GM12801 (cell line): ENCODE data around the gene GDF2.

ENCODE experiments used
- TF ChIP-seq, protein P1 (sequence below): IDR thresholded peaks from one replicate; pipeline ENCODE4 v1.5.1; 2011; ENCODE audit warnings: control low read depth; ENCODE audit not compliant: insufficient read length; ENCODE audit errors: extremely low read depth

GDF2 gene

DNA sequence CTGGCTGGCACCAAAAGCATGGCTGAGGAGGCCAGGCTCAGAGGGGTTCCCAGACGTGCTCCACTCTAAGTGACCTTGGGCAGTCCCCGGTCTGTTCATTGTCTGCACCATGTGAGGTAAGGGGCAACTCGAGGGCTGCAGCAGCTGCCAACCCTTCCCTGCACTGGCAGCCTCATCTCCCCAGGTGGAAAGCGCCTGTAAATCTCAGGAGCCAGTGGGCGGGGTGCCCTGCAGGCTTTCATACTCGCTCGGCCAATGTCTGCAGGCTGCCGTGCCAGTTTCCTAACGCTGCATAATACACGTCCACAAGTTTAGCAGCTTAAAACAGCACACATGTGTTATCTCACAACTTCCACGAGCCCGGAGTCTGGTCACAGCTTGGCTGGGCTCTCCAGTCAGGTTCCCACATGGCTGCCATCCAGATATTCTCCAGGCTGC, 34.9 kb upstream of the GDF2 start:
- TF ChIP-seq, protein P1, sequence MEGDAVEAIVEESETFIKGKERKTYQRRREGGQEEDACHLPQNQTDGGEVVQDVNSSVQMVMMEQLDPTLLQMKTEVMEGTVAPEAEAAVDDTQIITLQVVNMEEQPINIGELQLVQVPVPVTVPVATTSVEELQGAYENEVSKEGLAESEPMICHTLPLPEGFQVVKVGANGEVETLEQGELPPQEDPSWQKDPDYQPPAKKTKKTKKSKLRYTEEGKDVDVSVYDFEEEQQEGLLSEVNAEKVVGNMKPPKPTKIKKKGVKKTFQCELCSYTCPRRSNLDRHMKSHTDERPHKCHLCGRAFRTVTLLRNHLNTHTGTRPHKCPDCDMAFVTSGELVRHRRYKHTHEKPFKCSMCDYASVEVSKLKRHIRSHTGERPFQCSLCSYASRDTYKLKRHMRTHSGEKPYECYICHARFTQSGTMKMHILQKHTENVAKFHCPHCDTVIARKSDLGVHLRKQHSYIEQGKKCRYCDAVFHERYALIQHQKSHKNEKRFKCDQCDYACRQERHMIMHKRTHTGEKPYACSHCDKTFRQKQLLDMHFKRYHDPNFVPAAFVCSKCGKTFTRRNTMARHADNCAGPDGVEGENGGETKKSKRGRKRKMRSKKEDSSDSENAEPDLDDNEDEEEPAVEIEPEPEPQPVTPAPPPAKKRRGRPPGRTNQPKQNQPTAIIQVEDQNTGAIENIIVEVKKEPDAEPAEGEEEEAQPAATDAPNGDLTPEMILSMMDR: no peak

DNA sequence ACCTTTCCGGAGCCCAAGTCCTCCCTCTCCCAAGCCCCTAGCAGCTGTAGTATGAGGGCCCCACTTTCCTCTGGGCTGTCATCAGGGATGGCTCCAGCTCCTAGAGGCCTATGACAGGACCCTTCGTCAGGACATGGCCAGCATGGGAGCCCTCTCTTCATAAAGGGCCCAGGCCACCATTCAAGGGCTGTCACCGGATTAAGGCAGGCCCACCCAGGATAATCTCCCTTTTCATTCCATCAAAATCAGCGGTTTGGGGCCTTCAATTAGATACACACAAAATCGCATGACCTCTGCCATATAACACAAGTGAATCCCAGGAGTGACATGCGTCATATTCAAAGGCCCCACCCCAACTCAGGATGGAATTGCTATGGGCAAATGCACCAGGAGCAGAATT, 34.4 kb upstream of the GDF2 start:
- TF ChIP-seq, protein P1: no peak

DNA sequence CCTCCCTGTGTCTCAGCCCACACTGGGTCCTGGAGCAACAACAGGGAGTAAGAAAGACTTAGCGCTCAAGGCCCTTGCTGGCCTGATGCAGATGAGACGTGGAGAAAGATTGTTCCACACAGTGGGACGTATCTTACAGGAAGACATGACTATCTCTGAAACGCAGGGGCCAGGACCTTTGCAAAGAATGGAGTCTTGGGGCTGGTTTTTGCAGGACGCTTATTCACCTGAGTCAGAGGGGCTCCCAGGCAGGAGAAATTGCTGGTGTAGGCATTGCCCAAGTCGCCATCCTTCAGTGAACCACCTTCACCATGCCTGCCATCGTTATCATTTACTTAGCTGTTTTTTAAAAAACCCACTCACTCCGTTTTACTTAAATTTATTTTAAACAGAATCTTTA, 34.0 kb upstream of the GDF2 start:
- TF ChIP-seq, protein P1: no peak

DNA sequence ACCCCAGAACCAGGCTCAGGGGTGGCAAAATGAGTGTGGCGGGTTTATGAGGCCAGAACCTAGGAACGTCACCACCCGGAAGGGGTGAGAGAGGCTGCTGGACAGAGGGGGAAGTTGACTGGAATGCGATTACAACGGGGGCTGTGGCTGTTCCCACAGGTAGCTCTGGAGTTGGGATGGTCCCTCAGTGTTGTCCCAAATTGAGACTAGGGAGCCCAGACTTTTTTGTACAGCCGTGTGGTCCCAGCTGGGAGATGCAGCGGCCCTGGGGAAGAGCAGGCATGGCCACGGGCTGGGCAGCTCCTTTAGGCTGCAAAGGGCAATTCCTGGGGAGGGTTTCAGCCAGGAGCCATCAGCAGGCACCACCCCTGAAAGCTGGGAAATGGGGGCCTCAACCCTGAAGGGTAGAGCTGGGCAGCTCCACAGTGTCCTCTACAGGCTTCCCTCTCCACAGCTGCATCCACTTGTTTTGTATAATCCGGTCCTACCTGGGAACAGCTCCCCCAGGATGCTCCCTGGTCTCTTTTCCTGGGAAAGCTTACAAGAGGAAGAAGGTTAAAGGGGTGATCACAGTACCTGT, 33.2 kb upstream of the GDF2 start:
- TF ChIP-seq, protein P1: no peak

DNA sequence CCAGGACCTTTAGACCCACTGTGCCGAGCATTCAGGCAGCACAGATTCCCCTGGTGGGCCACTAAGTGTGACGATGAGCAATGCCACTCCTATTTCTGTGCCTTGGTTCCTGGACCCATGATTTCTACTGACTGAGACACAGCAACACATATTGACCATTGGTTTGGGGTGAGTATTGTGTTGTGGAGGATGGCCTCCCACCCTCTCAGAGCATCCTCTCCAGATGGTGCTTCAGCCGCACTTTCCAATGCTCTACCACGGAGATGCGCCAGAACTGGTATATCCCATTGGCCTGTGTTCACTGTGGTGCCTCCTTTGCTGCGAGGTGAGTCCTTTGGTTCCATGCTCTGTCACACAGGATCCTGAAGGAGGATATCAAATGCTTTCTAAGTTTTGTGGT, 32.3 kb upstream of the GDF2 start:
- TF ChIP-seq, protein P1: no peak

DNA sequence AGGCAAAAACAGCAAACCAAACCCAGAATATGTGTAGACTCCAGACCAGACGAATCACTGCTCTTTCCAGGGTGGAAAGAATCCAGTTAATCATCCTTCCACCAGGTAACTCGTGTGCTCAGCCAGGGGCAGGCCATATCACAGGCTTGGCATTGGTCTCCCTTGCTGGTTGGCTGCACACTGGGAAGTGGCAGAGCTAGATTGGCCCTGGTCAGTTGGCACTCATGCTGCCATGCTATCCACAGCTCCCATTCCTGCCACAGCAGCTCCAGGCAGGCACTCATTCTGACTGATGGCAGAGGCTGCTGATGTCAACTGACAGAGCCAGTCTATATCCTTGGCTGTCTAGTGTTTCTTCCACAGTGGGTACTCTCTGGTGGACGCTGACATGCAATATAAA, 31.9 kb upstream of the GDF2 start:
- TF ChIP-seq, protein P1: no peak

DNA sequence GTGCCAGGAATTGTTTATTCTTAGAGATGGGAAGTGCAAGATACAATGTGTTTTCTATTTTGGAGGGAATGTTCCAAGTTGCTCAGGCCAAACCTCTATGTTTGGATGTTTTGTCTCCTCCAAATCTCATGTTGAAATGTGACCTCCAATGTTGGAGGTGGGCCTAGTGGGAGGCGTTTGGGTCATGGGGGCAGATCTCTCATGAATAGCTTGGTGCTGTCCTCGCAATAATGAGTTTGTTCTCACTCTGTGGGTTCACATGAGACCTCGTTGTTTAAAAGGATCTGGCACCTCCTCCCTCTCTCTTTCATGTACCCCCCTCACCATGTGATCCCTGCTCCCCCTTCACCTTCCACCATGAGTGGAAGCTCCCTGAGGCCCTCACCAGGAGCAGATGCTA, 30.6 kb upstream of the GDF2 start:
- TF ChIP-seq, protein P1: no peak

DNA sequence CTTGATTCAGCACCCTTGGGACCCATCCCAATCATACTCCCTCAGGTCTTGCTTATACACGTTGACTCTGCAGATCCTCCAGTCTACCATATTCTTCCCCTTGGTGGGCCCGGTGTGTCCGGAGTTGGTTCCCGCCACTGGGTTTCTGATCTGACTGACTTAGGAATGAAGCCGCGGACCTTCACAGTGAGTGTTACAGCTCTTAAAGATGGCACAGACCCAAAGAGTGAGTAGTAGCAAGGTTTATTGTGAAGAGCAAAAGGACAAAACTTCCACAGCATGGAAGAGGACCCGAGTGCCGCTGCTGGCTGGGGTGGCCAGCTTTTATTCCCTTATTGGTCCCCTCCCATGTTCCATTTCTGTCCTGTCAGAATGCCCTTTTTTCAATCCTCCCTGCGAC, 28.2 kb upstream of the GDF2 start:
- TF ChIP-seq, protein P1: no peak
